GM13977 (cell line): ENCODE results near the gene HSD17B13.

Experiments used
- DNase-seq: peaks from one replicate; pipeline ENCODE4 v3.0.0; 2012; ENCODE audit warnings: low spot score
- in situ Hi-C: fragments of 300-500 bp; cut with MboI; formaldehyde crosslinking; loops from one replicate; pipeline ENCODE4 v1.12.0; 2022; ENCODE audit warnings: low sequenced_read_pairs, low pct_unique_long_range_greater_than_20kb, mixed read lengths, inconsistent platforms; ENCODE audit not compliant: unreplicated experiment
- TF ChIP-seq, protein P1 (sequence below): IDR thresholded peaks from 2 replicates; pipeline ENCODE4 v1.5.1; 2012; ENCODE audit warnings: mild to moderate bottlenecking, control low read depth; ENCODE audit not compliant: insufficient read depth; ENCODE audit errors: extremely low read depth, missing control alignments

Gene HSD17B13, protein sequence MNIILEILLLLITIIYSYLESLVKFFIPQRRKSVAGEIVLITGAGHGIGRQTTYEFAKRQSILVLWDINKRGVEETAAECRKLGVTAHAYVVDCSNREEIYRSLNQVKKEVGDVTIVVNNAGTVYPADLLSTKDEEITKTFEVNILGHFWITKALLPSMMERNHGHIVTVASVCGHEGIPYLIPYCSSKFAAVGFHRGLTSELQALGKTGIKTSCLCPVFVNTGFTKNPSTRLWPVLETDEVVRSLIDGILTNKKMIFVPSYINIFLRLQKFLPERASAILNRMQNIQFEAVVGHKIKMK

DNA sequence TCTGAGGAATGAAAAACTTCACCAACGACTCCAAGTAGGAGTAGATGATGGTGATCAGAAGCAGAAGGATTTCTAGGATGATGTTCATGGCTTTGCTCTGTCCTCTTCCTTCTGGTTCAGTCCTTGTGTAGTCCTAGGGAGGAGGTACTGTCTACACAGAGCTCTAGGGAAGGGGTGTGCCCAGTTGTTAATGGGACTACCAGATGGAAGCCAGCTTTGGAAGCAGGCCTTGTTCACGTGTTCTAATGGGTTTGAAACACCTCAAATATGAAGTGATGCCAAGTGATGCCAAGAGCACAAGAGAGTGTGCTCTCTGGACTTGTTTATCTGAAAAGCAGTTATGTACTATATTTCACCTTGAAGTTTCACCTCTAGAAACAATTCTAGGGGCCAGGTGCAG lies at the start of gene HSD17B13:
TSS of gene HSD17B13 (minus strand) at position 129 of the 400 bp plus-strand sequence. CDS start at position 88, 41 bp downstream.
- in situ Hi-C loops, result no loop called here
- TF ChIP-seq, protein P1, sequence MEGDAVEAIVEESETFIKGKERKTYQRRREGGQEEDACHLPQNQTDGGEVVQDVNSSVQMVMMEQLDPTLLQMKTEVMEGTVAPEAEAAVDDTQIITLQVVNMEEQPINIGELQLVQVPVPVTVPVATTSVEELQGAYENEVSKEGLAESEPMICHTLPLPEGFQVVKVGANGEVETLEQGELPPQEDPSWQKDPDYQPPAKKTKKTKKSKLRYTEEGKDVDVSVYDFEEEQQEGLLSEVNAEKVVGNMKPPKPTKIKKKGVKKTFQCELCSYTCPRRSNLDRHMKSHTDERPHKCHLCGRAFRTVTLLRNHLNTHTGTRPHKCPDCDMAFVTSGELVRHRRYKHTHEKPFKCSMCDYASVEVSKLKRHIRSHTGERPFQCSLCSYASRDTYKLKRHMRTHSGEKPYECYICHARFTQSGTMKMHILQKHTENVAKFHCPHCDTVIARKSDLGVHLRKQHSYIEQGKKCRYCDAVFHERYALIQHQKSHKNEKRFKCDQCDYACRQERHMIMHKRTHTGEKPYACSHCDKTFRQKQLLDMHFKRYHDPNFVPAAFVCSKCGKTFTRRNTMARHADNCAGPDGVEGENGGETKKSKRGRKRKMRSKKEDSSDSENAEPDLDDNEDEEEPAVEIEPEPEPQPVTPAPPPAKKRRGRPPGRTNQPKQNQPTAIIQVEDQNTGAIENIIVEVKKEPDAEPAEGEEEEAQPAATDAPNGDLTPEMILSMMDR, result no peak
- no peak for DNase-seq

DNA sequence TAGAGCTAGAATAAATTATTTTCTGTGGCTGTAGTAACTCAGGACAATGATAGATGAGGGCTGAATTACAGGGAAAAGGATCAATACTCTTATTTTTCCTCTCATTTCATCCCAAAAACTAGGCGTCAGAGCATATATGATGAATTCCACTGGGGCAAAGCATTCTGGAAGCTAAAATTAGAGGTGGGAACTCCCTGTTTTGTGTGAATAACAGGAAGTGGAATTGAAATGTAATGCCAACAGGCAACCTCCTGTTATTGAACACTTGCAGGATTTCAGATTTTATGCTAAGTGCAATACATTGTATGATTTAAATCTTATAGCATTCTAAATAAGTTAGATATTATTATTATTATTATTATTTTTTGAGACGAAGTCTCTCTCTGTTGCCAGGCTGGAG lies 47.4 kb upstream of the HSD17B13 start:
- no peak for DNase-seq
- TF ChIP-seq, protein P1, result no peak
- in situ Hi-C loops, result loop anchor here (10.0 to 25.0 kb wide), 2 partner anchors 95 to 467 kb away; partner anchors contain the start of gene MEPE

DNA sequence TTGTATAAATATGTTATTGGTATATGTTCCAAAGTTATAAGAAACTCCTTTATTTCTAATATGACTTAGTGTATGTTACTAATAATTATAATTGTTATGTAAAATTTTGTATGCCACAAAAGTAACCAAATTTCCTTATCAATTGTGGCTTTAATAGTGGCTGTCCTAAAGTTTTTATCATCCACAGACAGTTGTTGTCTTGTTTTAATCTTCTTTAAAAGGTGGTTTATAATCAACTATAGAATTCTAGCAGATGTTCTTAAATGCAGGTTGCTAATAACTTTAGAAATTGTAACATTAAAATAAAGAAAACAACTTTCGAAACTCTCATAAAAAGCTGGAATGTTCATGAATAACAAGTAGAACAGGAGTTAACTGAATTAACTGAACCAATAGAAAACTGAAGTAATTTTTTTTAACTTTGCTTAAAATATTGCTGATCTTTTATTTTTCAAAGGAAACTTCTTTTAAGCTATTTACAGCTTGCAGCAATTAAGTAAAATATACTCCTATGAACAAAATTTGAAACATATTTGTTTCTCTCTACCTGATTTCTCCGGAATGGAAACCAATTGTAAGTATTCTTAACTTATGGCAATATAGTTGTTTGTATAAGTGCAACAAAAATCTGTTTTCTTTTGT lies 44.0 kb upstream of the HSD17B13 start:
- in situ Hi-C loops, result loop anchor here (25.0 kb wide), 1 partner anchor 471 kb away; the partner anchor contains the start of gene MEPE
- TF ChIP-seq, protein P1, result no peak
- DNase-seq, result no peak

DNA sequence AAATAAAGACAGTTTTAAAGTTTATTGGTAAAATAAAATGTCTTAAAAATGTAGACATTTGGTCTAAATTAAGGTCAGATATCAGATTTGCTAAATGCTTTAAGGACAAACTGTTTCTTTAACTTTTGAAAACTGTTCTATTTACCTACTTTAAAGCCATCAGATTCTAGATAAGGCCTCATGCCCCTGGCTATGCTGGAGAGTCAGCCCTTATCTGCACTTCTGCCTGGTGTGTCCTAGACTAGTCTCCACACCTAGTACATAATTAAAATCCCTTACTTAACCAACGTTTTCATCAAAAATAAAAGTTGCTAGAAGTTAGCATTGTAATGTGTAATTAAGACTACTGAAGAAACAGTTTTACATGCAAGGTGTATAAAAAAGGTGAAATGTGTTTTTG lies 42.7 kb upstream of the HSD17B13 start:
- in situ Hi-C loops, result loop anchor here (25.0 kb wide), 1 partner anchor 472 kb away; the partner anchor contains the start of gene MEPE
- TF ChIP-seq, protein P1, result no peak
- DNase-seq, result no peak

DNA sequence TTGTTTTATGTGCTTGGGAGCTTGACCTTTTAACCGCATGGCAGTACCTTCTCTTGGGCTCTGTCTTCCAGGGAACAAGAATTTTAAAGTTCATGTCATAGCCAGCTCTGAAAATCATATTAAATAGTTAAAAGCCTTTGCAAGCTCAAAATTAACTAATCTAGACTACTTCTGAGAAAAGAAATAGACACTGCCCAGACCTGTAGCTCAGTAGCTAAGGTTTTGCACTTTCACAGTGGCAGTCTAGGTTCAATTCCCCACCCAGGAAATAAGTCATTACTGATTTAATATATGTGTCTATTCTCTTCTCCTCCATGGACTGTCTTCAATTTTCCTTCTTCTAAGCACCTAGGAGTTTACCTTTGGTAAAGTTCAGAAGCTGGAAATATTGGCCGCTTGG lies 40.9 kb upstream of the HSD17B13 start:
- in situ Hi-C loops, result loop anchor here (25.0 kb wide), 1 partner anchor 474 kb away; the partner anchor contains the start of gene MEPE
- TF ChIP-seq, protein P1, result no peak
- no peak for DNase-seq

DNA sequence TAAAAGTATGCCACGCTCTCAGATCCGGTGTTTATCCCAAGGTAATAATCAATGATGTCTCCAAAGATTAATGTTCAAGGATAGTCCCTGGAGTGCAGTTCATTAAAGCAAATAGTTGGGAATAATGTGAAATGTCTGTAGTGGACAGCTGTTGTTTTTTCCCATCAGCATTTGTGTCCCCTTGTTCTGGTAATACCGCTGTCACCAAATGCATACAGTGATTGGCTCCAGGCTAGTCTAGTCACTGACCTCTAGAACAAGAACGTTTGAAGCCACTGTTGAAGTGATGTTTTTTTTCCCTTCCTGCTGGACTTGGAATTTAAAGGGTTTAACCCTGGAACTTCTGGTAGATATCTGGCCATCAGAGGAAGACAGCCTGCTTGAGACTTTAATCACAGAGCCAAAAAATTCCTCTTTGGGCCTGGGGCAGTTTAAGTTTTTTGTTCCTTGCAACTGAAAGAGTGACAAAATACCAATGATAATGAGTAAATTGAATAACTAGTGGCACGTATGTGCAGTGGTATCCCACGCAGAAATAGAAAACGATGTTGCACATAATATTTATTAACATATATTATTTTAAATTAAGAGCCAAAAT lies 37.8 kb upstream of the HSD17B13 start:
- TF ChIP-seq, protein P1, result no peak
- in situ Hi-C loops, result loop anchor here (25.0 kb wide), 1 partner anchor 477 kb away; the partner anchor contains the start of gene MEPE

More for the DNA sequence above, 37.8 kb upstream of the HSD17B13 start:
- DNase-seq, result no peak
